NCI-H1105 treated with DMSO at 0.1 percent for 48 hours (cell line): ENCODE results near the gene SMKR1.
A peak's percentile ranks its signal among the peaks of the same experiment; 100 is the strongest.
"Not testable (repeated sequence)": the region's sequence is repeated elsewhere in the genome, so short reads cannot be mapped to it uniquely, and the experiment has no call there.

Experiments used
- DNase-seq: peaks from one replicate; lab custom pipeline; 2025; lab: John Stamatoyannopoulos, UW

SMKR1 gene

GRCh38 chr7:129501760-129502707 is at the start of gene SMKR1:
SMKR1 (plus strand) TSS chr7:129502531; CDS start chr7:129502825, 294 bp downstream.
- peak; percentile 76 for DNase-seq

DNA sequence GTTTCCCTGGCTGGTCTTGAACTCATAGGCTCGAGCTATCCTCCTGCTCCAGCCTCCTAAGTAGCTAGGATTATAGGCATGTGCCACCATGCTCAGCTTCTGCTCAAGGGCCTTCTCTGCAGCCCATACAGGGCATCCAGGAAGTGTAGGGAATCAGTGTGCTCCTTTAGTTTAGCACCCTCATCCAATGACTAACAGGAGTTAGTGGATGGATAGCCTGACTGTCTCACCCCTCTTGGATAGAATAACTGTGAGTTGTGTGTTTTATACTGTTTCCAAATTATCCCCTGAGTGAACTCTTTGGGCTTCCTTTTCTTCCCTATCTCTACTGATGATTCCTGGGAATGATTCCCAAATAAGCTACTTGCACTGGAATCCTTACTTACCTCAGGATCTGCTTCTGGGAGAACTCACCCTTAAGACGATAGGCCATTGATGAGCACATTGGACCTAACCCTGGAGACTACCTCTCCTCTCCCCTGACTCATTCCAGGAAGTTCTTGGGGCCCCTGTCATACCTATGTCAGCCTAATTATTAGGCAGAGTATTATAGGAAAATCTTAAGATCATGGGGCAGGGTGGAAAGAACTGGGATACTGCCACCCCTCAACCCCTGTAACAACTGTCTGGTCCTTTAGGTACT is 49.6 kb upstream of the SMKR1 start:
- no peak for DNase-seq

DNA sequence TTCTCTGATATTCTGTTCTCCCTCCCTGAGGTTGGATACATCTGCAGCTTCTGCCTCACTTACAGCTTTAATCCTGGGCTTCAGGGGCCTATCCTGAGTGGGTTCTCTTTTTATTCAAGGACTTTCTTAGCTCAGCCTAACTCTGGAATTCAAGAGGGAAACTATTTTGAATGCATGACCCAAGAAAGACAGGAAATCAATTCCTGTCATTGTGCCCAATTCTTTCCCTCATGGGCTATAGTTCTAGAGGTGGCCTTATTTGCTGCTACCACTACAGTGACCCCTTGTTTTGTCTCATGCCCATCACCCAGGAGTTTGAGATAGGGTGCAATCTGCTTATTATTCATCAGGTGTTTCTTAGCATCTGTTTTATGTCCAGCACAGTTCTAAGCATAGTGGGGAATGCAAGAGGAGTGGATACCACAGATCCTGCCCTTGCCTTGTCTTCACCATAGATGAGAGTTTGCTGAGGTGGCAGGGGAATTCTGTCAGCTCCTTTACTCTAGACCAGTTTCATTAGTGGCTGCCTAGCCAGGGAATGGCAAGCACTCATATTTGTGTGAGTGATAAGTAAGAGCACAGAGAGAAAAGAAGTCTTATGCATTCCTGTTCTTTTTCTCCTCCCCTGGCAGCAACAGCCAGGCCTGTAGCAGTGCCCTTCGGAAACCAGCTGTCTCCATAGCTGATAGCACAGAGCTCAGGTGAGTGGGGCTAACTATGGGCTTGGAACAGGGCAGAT is 48.7 kb upstream of the SMKR1 start:
- DNase-seq = no peak

DNA sequence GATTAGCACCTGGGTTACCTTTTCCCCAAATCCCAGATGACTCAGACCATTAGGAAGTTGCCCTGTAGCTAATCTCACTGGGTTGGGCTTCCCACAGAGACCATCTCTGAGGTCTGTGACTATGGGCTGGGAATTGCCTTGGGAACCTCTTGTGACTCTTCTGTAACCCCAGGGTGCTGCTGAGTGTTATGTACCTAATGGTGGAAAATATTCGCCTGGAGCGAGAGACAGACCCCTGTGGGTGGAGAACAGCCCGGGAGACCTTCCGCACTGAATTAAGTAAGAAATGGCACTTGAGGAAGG is 48.1 kb upstream of the SMKR1 start:
- DNase-seq = no peak

- DNase-seq = no peak
These were observed 45.9 kb upstream of the SMKR1 start for GRCh38 chr7:129456421-129456820.

GRCh38 chr7:129457101-129457500 is 45.2 kb upstream of the SMKR1 start:
- no peak for DNase-seq

DNA sequence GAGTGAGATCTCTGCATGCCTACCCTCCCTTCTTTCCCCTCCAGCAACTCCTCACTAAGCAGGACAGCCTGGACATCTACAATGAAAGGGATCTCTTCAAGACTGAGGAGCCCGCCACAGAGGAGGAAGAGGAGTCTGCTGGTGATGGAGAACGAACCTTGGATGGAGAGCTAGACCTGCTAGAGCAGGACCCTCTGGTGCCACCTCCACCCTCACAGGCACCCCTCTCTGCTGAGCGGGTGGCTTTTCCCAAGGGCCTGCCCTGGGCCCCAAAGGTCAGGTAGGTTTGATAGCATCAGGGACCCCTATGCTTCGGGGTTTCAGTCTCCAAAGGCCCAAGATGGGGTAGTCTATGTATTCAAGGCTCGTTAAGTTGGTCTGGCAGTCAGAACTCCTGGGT is 44.2 kb upstream of the SMKR1 start:
- DNase-seq = no peak

DNA sequence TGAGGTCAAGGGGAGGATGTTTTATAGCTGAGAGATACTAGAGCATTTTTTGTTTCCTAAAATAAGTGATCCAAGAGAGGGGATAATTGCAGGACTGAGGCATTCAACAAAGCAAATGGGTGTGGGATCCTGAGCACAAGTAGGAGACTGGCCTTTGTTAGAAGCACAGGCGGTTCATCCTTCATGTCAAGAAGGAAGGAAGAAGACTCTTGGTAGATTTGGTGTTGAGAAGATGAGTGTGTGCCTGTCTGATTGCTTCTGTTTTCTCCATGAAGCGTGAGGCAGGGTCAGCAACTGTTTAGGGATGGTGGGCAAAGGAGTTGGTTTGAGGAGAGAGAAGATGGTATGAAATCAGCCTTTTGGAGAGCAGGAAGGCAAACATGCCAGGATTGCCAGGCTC is 40.5 kb upstream of the SMKR1 start:
- no peak for DNase-seq

DNA sequence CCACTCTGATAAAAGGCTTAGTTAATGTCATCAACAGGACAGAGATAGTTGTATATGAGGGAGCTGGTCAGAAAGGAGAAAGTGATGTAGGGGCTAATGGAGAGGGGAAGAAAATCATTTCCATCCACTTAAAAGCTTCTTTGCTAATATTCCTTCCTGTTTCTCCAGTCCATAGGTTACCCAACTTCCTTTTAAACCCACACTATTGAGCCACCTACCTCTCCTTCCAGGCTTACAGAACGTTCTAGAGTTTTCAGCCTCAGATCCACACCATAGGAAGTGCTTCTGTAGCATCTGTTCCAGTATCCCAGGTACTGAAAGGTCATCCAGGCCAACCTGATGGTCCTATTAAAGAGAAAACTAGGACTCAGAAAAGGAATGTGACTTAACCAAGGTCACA is 39.9 kb upstream of the SMKR1 start:
- DNase-seq = no peak

- no peak for DNase-seq
These were observed 38.1 kb upstream of the SMKR1 start for GRCh38 chr7:129464194-129464593.

DNA sequence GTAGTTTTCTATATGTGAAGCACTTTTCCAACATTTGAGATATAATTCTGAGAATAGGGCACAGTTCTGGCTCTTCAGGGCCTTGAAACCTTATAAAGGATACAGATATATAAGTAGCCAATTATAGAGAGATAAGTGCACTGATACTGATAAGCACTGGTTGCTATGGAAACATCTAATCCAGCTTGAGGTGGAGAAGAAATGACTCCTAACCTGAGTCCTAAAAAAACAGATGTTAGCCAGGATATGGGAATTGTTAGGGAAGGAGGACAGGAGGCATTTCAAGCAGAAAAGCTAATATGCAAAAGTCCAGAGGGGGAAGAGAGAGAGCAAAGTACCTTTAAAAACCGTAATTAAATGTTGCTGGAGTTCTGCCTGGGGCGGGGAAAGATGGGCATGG is 37.3 kb upstream of the SMKR1 start:
- DNase-seq = no peak

- no peak for DNase-seq
These were observed 35.5 kb upstream of the SMKR1 start for GRCh38 chr7:129466796-129467195.

- no peak for DNase-seq
These were observed 34.2 kb upstream of the SMKR1 start for GRCh38 chr7:129468087-129468486.

- no peak for DNase-seq
These were observed 33.8 kb upstream of the SMKR1 start for GRCh38 chr7:129468547-129468946.

- no peak for DNase-seq
These were observed 32.4 kb upstream of the SMKR1 start for GRCh38 chr7:129469930-129470329.

GRCh38 chr7:129470411-129470810 is 31.9 kb upstream of the SMKR1 start:
- DNase-seq = no peak

- DNase-seq = no peak
These were observed 30.9 kb upstream of the SMKR1 start for GRCh38 chr7:129471402-129471827.

DNA sequence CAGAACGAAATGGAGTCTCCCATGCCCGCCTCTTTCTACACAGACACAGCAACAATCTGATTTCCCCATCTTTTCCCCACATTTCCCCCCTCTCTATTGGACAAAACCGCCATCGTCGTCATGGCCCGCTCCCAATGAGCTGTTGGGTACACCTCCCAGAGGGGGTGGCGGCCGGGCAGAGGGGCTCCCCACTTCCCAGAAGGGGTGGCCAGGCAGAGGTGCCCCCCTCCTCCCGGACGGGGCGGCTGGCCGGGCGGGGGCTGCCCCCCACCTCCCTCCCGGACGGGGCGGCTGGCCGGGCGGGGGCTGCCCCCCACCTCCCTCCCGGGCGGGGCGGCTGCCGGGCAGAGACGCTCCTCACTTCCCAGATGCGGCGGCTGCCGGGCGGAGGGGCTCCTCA is 26.4 kb upstream of the SMKR1 start:
- not testable (repeated sequence) for DNase-seq

GRCh38 chr7:129476398-129476797 is 25.9 kb upstream of the SMKR1 start:
- not testable (repeated sequence) for DNase-seq

- no peak for DNase-seq
These were observed 22.5 kb upstream of the SMKR1 start for GRCh38 chr7:129479831-129480230.

GRCh38 chr7:129480674-129481363 is 21.5 kb upstream of the SMKR1 start:
- no peak for DNase-seq

- DNase-seq = not testable (repeated sequence)
These were observed 21.0 kb upstream of the SMKR1 start for GRCh38 chr7:129481376-129481775.
